K562 (cell line): ENCODE data around the gene ARHGAP11B.
A peak's percentile ranks its signal among the peaks of the same experiment; 100 is the strongest.
"Not testable (repeated sequence)": the region's sequence is repeated elsewhere in the genome, so short reads cannot be mapped to it uniquely, and the experiment has no call there.

Source experiments
- ATAC-seq: fragments of 200-7000 bp; cut with Tn5 transposase; 3 replicates; pipeline ENCODE4 v1.9.1; 2020; ENCODE audit warnings: moderate library complexity
- BruUV-seq: library from RNA; stranded (reverse); fragments of 400-500 nt; replicated peaks from 2 replicates; lab custom pipeline; 2021; lab: Mats Ljungman, UMichigan
- CTCF ChIA-PET: fragments of 300-600 bp; formaldehyde crosslinking; extraction: SDS; loops from one replicate; lab custom pipeline; 2021; ENCODE audit warnings: low intra/inter-chr PET ratio; lab: Yijun Ruan, JAX
- POLR2A ChIA-PET: fragments of 300-600, 350-650 bp; sonication (Branson Sonifier 250); formaldehyde crosslinking; extraction: SDS; loops from one replicate; lab custom pipeline; 2021; ENCODE audit warnings: antibody characterized with exemption, inconsistent platforms; lab: Yijun Ruan, JAX
- DNase-seq, 4 experiments: peaks; one replicate each; pipeline versions ENCODE4 v3.0.0 to v3.0.0-alpha.2; 2011 to 2018; ENCODE audit warnings: low spot score in 3 of 4, mixed read lengths in 3 of 4; ENCODE audit errors: extremely low read depth in 1 of 4
- FAIRE-seq: peaks from 2 replicates; lab custom pipeline; 2011; peaks lifted over from hg19 to GRCh38; lab: Jason Lieb, UNC
- H2AFZ ChIP-seq: 2 replicates; pipeline ENCODE4 v1.6.0; 2011; ENCODE audit warnings: low read depth, low read length, control low read depth, inconsistent platforms
- H3K27ac ChIP-seq: fragments of 200-600 bp; 3 replicates; pipeline ENCODE4 v1.8.0; 2011; ENCODE audit warnings: low read depth, mild to moderate bottlenecking, control low read depth, inconsistent platforms, low read length, moderate library complexity, mixed read lengths; ENCODE audit errors: extremely low read depth
- H3K27me3 ChIP-seq, 2 experiments: fragments of 300-600 bp in 1 of 2; 2 replicates in 1 of 2; 3 replicates in 1 of 2; pipeline versions ENCODE4 v1.6.0 to v1.8.0; 2011; ENCODE audit warnings: inconsistent platforms in 2 of 2, low read length in 2 of 2, mild to moderate bottlenecking in 1 of 2, mixed read lengths in 1 of 2, moderate library complexity in 1 of 2; ENCODE audit not compliant: control insufficient read depth in 2 of 2, insufficient read depth in 2 of 2
- H3K36me3 ChIP-seq: fragments of 300-600 bp; 3 replicates; pipeline ENCODE4 v1.8.0; 2011; ENCODE audit warnings: mild to moderate bottlenecking, low read length, inconsistent platforms; ENCODE audit not compliant: control insufficient read depth, insufficient read depth
- H3K4me1 ChIP-seq, 2 experiments: fragments of 200-600 bp in 1 of 2; replicated peaks in 1 of 2; 2 replicates in 1 of 2; 3 replicates in 1 of 2; pipeline versions ENCODE4 v1.5.1 to v1.8.0; 2011; ENCODE audit warnings: inconsistent platforms in 2 of 2, low read length in 2 of 2, mild to moderate bottlenecking in 1 of 2, mixed read lengths in 1 of 2, moderate library complexity in 1 of 2; ENCODE audit not compliant: control insufficient read depth in 2 of 2, insufficient read depth in 2 of 2
- H3K4me2 ChIP-seq: 2 replicates; pipeline ENCODE4 v1.6.1; 2011; ENCODE audit warnings: low read length, control low read depth, inconsistent platforms, mixed read lengths; ENCODE audit not compliant: insufficient read depth
- H3K4me3 ChIP-seq: fragments of 200-600 bp; sonication (generic), shearing (Covaris generic); 2 replicates; pipeline ENCODE4 v1.5.1; 2016; ENCODE audit warnings: control low read depth, inconsistent platforms
- H3K79me2 ChIP-seq: fragments of 200-600 bp; 3 replicates; pipeline ENCODE4 v1.8.0; 2011; ENCODE audit warnings: low read length, inconsistent platforms; ENCODE audit not compliant: control insufficient read depth, insufficient read depth
- H3K9ac ChIP-seq, 2 experiments: 2 replicates each; pipeline versions ENCODE4 v1.6.0 to v1.6.1; 2011; ENCODE audit warnings: low read depth in 2 of 2, low read length in 2 of 2, control low read depth in 1 of 2, inconsistent platforms in 1 of 2, mild to moderate bottlenecking in 1 of 2, mixed read lengths in 1 of 2; ENCODE audit not compliant: insufficient read depth in 1 of 2
- H3K9me1 ChIP-seq: one replicate; pipeline ENCODE4 v1.6.0; 2011; ENCODE audit warnings: inconsistent platforms, mild to moderate bottlenecking, low read length, moderate library complexity; ENCODE audit not compliant: control insufficient read depth, insufficient read depth
- H3K9me3 ChIP-seq: replicated peaks from 2 replicates; pipeline ENCODE4 v1.5.1; 2011; ENCODE audit warnings: low read depth, low read length, inconsistent platforms; ENCODE audit not compliant: control insufficient read depth, insufficient read depth
- H4K20me1 ChIP-seq: replicated peaks from 2 replicates; pipeline ENCODE4 v1.6.1; 2011; ENCODE audit warnings: low read length, inconsistent platforms, mixed read lengths; ENCODE audit not compliant: control insufficient read depth, insufficient read depth
- ARNT ChIP-seq, 2 experiments: fragments of 450-650 bp; IDR thresholded peaks; 2 replicates each; pipeline ENCODE4 v1.6.1; 2016; ENCODE audit warnings: mild to moderate bottlenecking in 1 of 2
- BCL6 ChIP-seq: fragments of 250-450 bp; sonication (Bioruptor Pico); IDR thresholded peaks from 2 replicates; pipeline ENCODE4 v1.4.0; 2020
- MAFG ChIP-seq: fragments of 450-650 bp; conservative IDR thresholded peaks from 2 replicates; pipeline ENCODE4 v1.6.1; 2016; ENCODE audit warnings: missing genetic modification characterization, missing compliant biosample characterization
- NEUROD1 ChIP-seq: fragments of 150-350 bp; IDR thresholded peaks from 2 replicates; pipeline ENCODE4 v1.6.1; 2014; ENCODE audit warnings: borderline replicate concordance, low read length, low read depth; ENCODE audit not compliant: partially characterized antibody
- POLR2A ChIP-seq: fragments of 450-650 bp; conservative IDR thresholded peaks from 2 replicates; pipeline ENCODE4 v1.6.1; 2016
- YY1 ChIP-seq, 3 experiments: IDR thresholded peaks; 2 replicates each; pipeline ENCODE4 v1.6.1; 2011; ENCODE audit warnings: low read length in 2 of 3, mild to moderate bottlenecking in 2 of 3, moderate library complexity in 2 of 3, borderline replicate concordance in 1 of 3, control low read depth in 1 of 3, low read depth in 1 of 3; ENCODE audit not compliant: insufficient read depth in 3 of 3, insufficient replicate concordance in 2 of 3, control insufficient read depth in 1 of 3, insufficient read length in 1 of 3; ENCODE audit errors: extremely low read depth in 1 of 3
- ZBTB2 ChIP-seq: fragments of 450-650 bp; IDR thresholded peaks from 2 replicates; pipeline ENCODE4 v1.6.1; 2016; ENCODE audit warnings: antibody characterized with exemption
- ZFP1 ChIP-seq: fragments of 450-650 bp; formaldehyde crosslinking; IDR thresholded peaks from 2 replicates; pipeline ENCODE4 v1.4.0; 2020; ENCODE audit warnings: mild to moderate bottlenecking, mixed read lengths
- ZNF584 ChIP-seq: fragments of 200-800 bp; sonication (Bioruptor generic); IDR thresholded peaks from 2 replicates; pipeline ENCODE4 v1.6.1; 2016; ENCODE audit warnings: low read depth, mild to moderate bottlenecking, missing genetic modification characterization, missing compliant biosample characterization
- WGBS: fragments of 100-300 bp; shearing (Covaris generic); methylation state at CpG from one replicate; pipeline ENCODE4 v1.1.6; 2016; ENCODE audit warnings: low coverage, mixed read lengths; ENCODE audit not compliant: insufficient coverage; ENCODE audit errors: missing lambda C conversion rate; 5-methylcytosine and 5-hydroxymethylcytosine counted together
- in situ Hi-C: fragments of 300-500 bp; cut with MboI; formaldehyde crosslinking; loops from 4 replicates; pipeline ENCODE4 v1.15.0; 2018; ENCODE audit warnings: inconsistent platforms, mixed read lengths
- intact Hi-C: fragments of 100-400 bp; cut with micrococcal nuclease; formaldehyde crosslinking; loops from 2 replicates; pipeline ENCODE4 v1.14.2; 2022
- TF ChIP-seq, protein P1 (sequence below): fragments of 250-450 bp; sonication (Bioruptor Pico); IDR thresholded peaks from 2 replicates; pipeline ENCODE4 v1.9.0; 2021; ENCODE audit warnings: mild to moderate bottlenecking
- TF ChIP-seq, protein P2 (sequence below): sonication (generic); IDR thresholded peaks from 2 replicates; pipeline ENCODE4 v1.6.1; 2016

Gene ARHGAP11B

GRCh38 chr15:30626632-30627031 is 704 bp downstream of the ARHGAP11B start:
- BruUV-seq, FAIRE-seq, CTCF ChIA-PET, in situ Hi-C loops, H3K27me3 ChIP-seq, H3K9me1 ChIP-seq, H3K4me1 ChIP-seq, intact Hi-C loops, H3K9me3 ChIP-seq, H4K20me1 ChIP-seq: not testable (repeated sequence)
- peak overlapping the region; percentile 85; the same call in 1 of the 2 replicates for H3K4me2 ChIP-seq
- WGBS, result 1% methylated on average over 7 of the region's 20 CpGs
- H3K4me3 ChIP-seq, result peak overlapping the region; percentile 69
- DNase-seq (peak in 1 of 4 experiments; percentile 30), ATAC-seq (peak; percentile 51)
- peaks cover 46% of the 10 kb centered on the region for H3K79me2 ChIP-seq
- peak overlapping the region; percentile 96 for H3K27ac ChIP-seq
- POLR2A ChIA-PET, result interaction anchor here (0.6 kb wide), 1 partner anchor 578 kb away, joined by 3 read pairs; no protein-coding TSS in a partner anchor
- peaks cover 10% of the 10 kb centered on the region; the same call in 2 of the 3 replicates for H3K36me3 ChIP-seq
- H3K9ac ChIP-seq, result peak overlapping the region; percentile 86 to 95
- H2AFZ ChIP-seq, result peak overlapping the region; percentile 31; the same call in 1 of the 2 replicates

- intact Hi-C loops, result no loop called here
- TSS peak; percentile 3 for BruUV-seq
- FAIRE-seq, result no peak
- TF ChIP-seq ZFP1 (no peak), NEUROD1 (no peak), ZBTB2 (no peak), ARNT (IDR thresholded peaks at IDR 0.05) (no peak), BCL6 (no peak), POLR2A (0 out of 2 replicates have a peak, but pooled peaks have one; percentile 31), YY1 (IDR thresholded peaks at IDR 0.05; ENCODE audit: borderline replicate concordance in 1 of 3, control insufficient read depth in 1 of 3, extremely low read depth in 1 of 3, insufficient read depth in 3 of 3, insufficient read length in 1 of 3, insufficient replicate concordance in 2 of 3, low read depth in 1 of 3, low read length in 2 of 3) (no peak), MAFG (tag) (0 out of 2 replicates have a peak, but pooled peaks have one; percentile 27), ZNF584 (CRISPR knock-in tag) (no peak)
- TF ChIP-seq, protein P1, sequence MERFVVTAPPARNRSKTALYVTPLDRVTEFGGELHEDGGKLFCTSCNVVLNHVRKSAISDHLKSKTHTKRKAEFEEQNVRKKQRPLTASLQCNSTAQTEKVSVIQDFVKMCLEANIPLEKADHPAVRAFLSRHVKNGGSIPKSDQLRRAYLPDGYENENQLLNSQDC, result no peak
- TF ChIP-seq, protein P2, sequence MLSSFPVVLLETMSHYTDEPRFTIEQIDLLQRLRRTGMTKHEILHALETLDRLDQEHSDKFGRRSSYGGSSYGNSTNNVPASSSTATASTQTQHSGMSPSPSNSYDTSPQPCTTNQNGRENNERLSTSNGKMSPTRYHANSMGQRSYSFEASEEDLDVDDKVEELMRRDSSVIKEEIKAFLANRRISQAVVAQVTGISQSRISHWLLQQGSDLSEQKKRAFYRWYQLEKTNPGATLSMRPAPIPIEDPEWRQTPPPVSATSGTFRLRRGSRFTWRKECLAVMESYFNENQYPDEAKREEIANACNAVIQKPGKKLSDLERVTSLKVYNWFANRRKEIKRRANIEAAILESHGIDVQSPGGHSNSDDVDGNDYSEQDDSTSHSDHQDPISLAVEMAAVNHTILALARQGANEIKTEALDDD, result 0 out of 2 replicates have a peak, but pooled peaks have one; percentile 16
Observed at GRCh38 chr15:30650012-30650929, 24.3 kb downstream of the ARHGAP11B start.

More at GRCh38 chr15:30650012-30650929, 24.3 kb downstream of the ARHGAP11B start:
- no peak overlapping the region for H3K4me2 ChIP-seq
- no peak for ATAC-seq
- H3K27me3 ChIP-seq, result no peaks in the 10 kb centered on the region
- H3K4me3 ChIP-seq, result no peak overlapping the region
- H4K20me1 ChIP-seq, result no peaks in the 10 kb centered on the region
- H2AFZ ChIP-seq, result no peak overlapping the region
- H3K9me1 ChIP-seq, result no peaks in the 10 kb centered on the region
- 88% methylated on average over 5 of the region's 5 CpGs for WGBS
- H3K4me1 ChIP-seq, result no peaks in the 10 kb centered on the region; a peak in 1 of 5 replicates
- H3K36me3 ChIP-seq, result peaks cover 63% of the 10 kb centered on the region; the same call in 2 of the 3 replicates
- CTCF ChIA-PET, result no interaction called here
- H3K9me3 ChIP-seq, result no peaks in the 10 kb centered on the region
- peaks cover 11% of the 10 kb centered on the region; the same call in 2 of the 3 replicates for H3K79me2 ChIP-seq
- H3K9ac ChIP-seq, result no peak overlapping the region
- no peak overlapping the region for H3K27ac ChIP-seq
- POLR2A ChIA-PET, result no interaction called here
- in situ Hi-C loops, result no loop called here
- no peak for DNase-seq
